Psoas muscle (tissue), 8 donors: ENCODE results near the gene RASSF8. TPM values are rescaled to one million over a fixed set of nuclear protein-coding genes. Genes with fewer than 3 reads are reported as not detected.

Experiments used
- ATAC-seq, 4 donors: fragments of 200-7000 bp; cut with Tn5 transposase; one replicate each; pipeline ENCODE4 v1.9.1; 2020; ENCODE audit warnings: moderate library complexity in 3 of 4, mild to moderate bottlenecking in 2 of 4
- DNase-seq, 2 donors: peaks; one replicate each; pipeline ENCODE4 v3.0.0-alpha.2; 2020
- H3K27ac ChIP-seq: fragments of 200-600 bp; one replicate; pipeline ENCODE4 v1.8.0; 2022
- H3K27me3 ChIP-seq, 3 donors: fragments of 200-600 bp in 1 of 3; one replicate each; pipeline versions ENCODE4 v1.6.1 to v1.8.0; 2013 to 2022; ENCODE audit warnings: low read length in 2 of 3, mild to moderate bottlenecking in 2 of 3, moderate library complexity in 1 of 3; ENCODE audit not compliant: insufficient read depth in 3 of 3
- H3K36me3 ChIP-seq, 2 donors: fragments of 200-600 bp in 1 of 2; one replicate each; pipeline versions ENCODE4 v1.6.1 to v1.8.0; 2013 to 2022; ENCODE audit warnings: low read depth in 1 of 2, mild to moderate bottlenecking in 1 of 2, moderate library complexity in 1 of 2; ENCODE audit not compliant: insufficient read depth in 1 of 2
- H3K4me1 ChIP-seq: fragments of 200-600 bp; one replicate; pipeline ENCODE4 v1.8.0; 2022
- H3K4me3 ChIP-seq: fragments of 200-600 bp; one replicate; pipeline ENCODE4 v1.8.0; 2022; ENCODE audit warnings: mild to moderate bottlenecking
- H3K9me3 ChIP-seq: fragments of 200-600 bp; one replicate; pipeline ENCODE4 v1.8.0; 2022
- CTCF ChIP-seq: fragments of 200-600 bp; IDR thresholded peaks from one replicate; pipeline ENCODE4 v1.8.0; 2022; ENCODE audit warnings: antibody characterized with exemption
- whole genome bisulfite sequencing, 3 donors: extraction: QIAGEN DNeasy Blood & Tissue Kit; methylation state at CpG; one replicate each; pipeline versions ENCODE4 v1.1.6 to v1.1.7; 2013; 5-methylcytosine and 5-hydroxymethylcytosine counted together
- intact Hi-C, 2 donors: fragments of 100-400 bp; cut with DNase I; formaldehyde crosslinking; loops; one replicate each; pipeline versions ENCODE4 v1.11.0 to v1.14.2; 2022
- polyA plus RNA-seq, 3 donors: library from polyadenylated mRNA; stranded (reverse); fragments of 200-250 nt; gene quantifications; one replicate each; pipeline ENCODE4 v1.2.3, GENCODE V29; 2013
- total RNA-seq, 4 donors: library from RNA; stranded (reverse); fragmentation: NEBNext Ultra II Directional in 2 of 4; extraction: Animal tissue kit (Norgen Biotek cat#: 25700) in 2 of 4; gene quantifications; one replicate each; pipeline versions ENCODE4 v1.2.1 to v1.2.4, GENCODE V29; 2021 to 2023
- donor health status: healthy with polysubstance abuse.
- donor health status: DM: no; HTN: no; CAD: no; lungs with moderate emphysema.
- donor health status: Bipolar disorder and iron deficiency.
- donor health status: healthy.
- donor health status: DM: yes; HTN: yes; CAD: no.
- donor health status: DM: no; HTN: no; CAD: no.
- donor health status: DM: no; HTN: no; CAD: no.
- donor health status: DM: yes; HTN: yes; CAD: no.

RASSF8 gene
- total and polyA plus RNA-seq, 7 donors = 7.7 to 80.3 (median 41.9) TPM

- ATAC-seq (no peak), DNase-seq (no peak)
- intact Hi-C loops = no loop called here
- Histone ChIP-seq H3K27ac (peak overlapping the region; percentile 19), H3K36me3 (no peaks in the 10 kb centered on the region), H3K27me3 (no peaks in the 10 kb centered on the region), H3K9me3 (no peaks in the 10 kb centered on the region), H3K4me1 (peaks cover 49% of the 10 kb centered on the region), H3K4me3 (no peak overlapping the region)
- TF ChIP-seq CTCF = no peak
- WGBS, 3 donors = 52 to 60% (median 58%) methylated on average over 2 of the region's 2 CpGs
These were observed 36.6 kb downstream of the RASSF8 start for GRCh38 chr12:25994901-25995625.

- no peak for TF ChIP-seq CTCF
- Histone ChIP-seq H3K27me3 (no peaks in the 10 kb centered on the region), H3K4me3 (no peak overlapping the region), H3K36me3 (no peaks in the 10 kb centered on the region), H3K27ac (no peak overlapping the region), H3K4me1 (peaks cover 47% of the 10 kb centered on the region), H3K9me3 (no peaks in the 10 kb centered on the region)
- 88 to 91% (median 90%) methylated on average over 2 of the region's 2 CpGs for WGBS, 3 donors
- ATAC-seq = no peak
- no peak for DNase-seq
- intact Hi-C loops = no loop called here
These were observed 37.4 kb downstream of the RASSF8 start for GRCh38 chr12:25995906-25996305.

GRCh38 chr12:25996677-25997076, 38.2 kb downstream of the RASSF8 start:
- peaks cover 44% of the 10 kb centered on the region for H3K4me1 ChIP-seq
- 93 to 97% (median 95%) methylated on average over 1 of the region's 1 CpG for WGBS, 3 donors
- H3K9me3 ChIP-seq = no peaks in the 10 kb centered on the region
- intact Hi-C loops = no loop called here
- no peaks in the 10 kb centered on the region for H3K36me3 ChIP-seq
- TF ChIP-seq CTCF = no peak
- H3K27me3 ChIP-seq = no peaks in the 10 kb centered on the region
- no peak for DNase-seq
- H3K27ac ChIP-seq = no peak overlapping the region
- no peak overlapping the region for H3K4me3 ChIP-seq
- no peak for ATAC-seq

GRCh38 chr12:25997201-25997963, 38.9 kb downstream of the RASSF8 start:
- 49 to 62% (median 57%) methylated on average over 6 of the region's 6 CpGs for WGBS, 3 donors
- Histone ChIP-seq H3K9me3 (peaks cover 2% of the 10 kb centered on the region), H3K27me3 (no peaks in the 10 kb centered on the region), H3K4me1 (peaks cover 39% of the 10 kb centered on the region), H3K4me3 (no peak overlapping the region), H3K27ac (no peak overlapping the region), H3K36me3 (no peaks in the 10 kb centered on the region)
- no peak for DNase-seq
- intact Hi-C loops = no loop called here
- ATAC-seq = peak in 3 of 4 donors; percentile 49 to 51 (median 50)
- no peak for TF ChIP-seq CTCF
